COR-L47 (cell line): ENCODE measurements around the gene BRIX1.
"Not testable (repeated sequence)": the region's sequence is repeated elsewhere in the genome, so short reads cannot be mapped to it uniquely, and the experiment has no call there.

Experiments
- DNase-seq: peaks from one replicate; lab custom pipeline; 2025; lab: John Stamatoyannopoulos, UW

BRIX1 gene

DNA sequence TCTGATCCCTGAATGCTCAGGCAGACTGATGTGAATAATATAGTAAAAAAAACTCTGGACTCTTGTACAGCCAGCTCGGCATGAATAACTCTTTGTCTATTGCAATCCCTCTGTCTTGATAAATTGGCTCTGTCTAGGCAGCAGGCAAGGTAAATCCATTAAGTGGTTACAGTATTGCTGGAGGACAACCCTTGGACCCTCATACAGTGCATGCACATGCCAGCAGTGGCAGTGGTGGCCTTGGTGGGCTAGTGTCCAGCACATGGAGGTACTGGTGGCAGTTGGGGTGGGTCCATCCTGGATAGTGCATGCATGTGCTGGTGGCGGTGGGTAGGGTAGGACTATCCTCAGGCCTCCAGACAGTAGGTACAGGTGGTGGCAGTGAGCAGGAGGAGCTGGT, 52.7 kb downstream of the BRIX1 start:
- DNase-seq = no peak

- DNase-seq = no peak
Observed at GRCh38 chr5:34970552-34970951, 55.0 kb downstream of the BRIX1 start.

GRCh38 chr5:34971655-34972054, 56.1 kb downstream of the BRIX1 start:
- not testable (repeated sequence) for DNase-seq
